Stomach (tissue), 9 donors: ENCODE measurements around the gene DBF4B. TPM values are rescaled to one million over a fixed set of nuclear protein-coding genes. Genes with fewer than 3 reads are reported as not detected.
A peak's percentile ranks its signal among the peaks of the same experiment; 100 is the strongest.

ENCODE experiments used
- DNase-seq, 2 donors: peaks; one replicate each; pipeline versions ENCODE4 v3.0.0 to v3.0.0-alpha.2; 2013 to 2019
- H3K27ac ChIP-seq, 5 donors: fragments of 200-600 bp in 4 of 5; sonication (generic) in 4 of 5; one replicate each; pipeline ENCODE4 v1.5.1; 2013 to 2019; ENCODE audit warnings: mild to moderate bottlenecking in 1 of 5, moderate library complexity in 1 of 5
- H3K27me3 ChIP-seq, 3 donors: fragments of 200-600 bp; sonication (generic); one replicate each; pipeline ENCODE4 v1.5.1; 2017 to 2019; ENCODE audit warnings: mixed run types in 1 of 3
- H3K36me3 ChIP-seq, 4 donors: fragments of 200-600 bp; sonication (generic); 1 replicate in 3 of 4; 2 replicates in 1 of 4; pipeline ENCODE4 v1.5.1; 2016 to 2019
- H3K4me1 ChIP-seq, 4 donors: fragments of 200-600 bp; sonication (generic); one replicate each; pipeline ENCODE4 v1.5.1; 2016 to 2019
- H3K4me3 ChIP-seq, 4 donors: fragments of 200-600 bp; sonication (generic) in 3 of 4; one replicate each; pipeline ENCODE4 v1.5.1; 2016 to 2019; ENCODE audit warnings: mild to moderate bottlenecking in 1 of 4
- H3K9me3 ChIP-seq, 4 donors: fragments of 200-600 bp; sonication (generic); one replicate each; pipeline ENCODE4 v1.5.1; 2016 to 2019
- CTCF ChIP-seq, 7 experiments: fragments of 450-650 bp in 4 of 7; fragments of 200-600 bp in 3 of 7; sonication (generic) in 3 of 7; IDR thresholded peaks; one replicate each; pipeline ENCODE4 v1.5.1; 2016 to 2019; ENCODE audit warnings: antibody characterized with exemption in 7 of 7, control low read depth in 2 of 7, mild to moderate bottlenecking in 1 of 7
- EP300 ChIP-seq: sonication (generic); formaldehyde crosslinking; IDR thresholded peaks from one replicate; pipeline ENCODE4 v1.6.1; 2017; ENCODE audit warnings: antibody characterized with exemption
- POLR2A ChIP-seq, 4 donors: fragments of 450-650 bp; IDR thresholded peaks; one replicate each; pipeline ENCODE4 v1.6.1; 2016; ENCODE audit warnings: antibody characterized with exemption in 4 of 4, control low read depth in 2 of 4, mild to moderate bottlenecking in 1 of 4, moderate library complexity in 1 of 4
- POLR2AphosphoS5 ChIP-seq, 3 donors: sonication (generic); formaldehyde crosslinking; IDR thresholded peaks; one replicate each; pipeline ENCODE4 v1.6.1; 2016; ENCODE audit warnings: antibody characterized with exemption in 3 of 3
- WGBS, 5 donors: extraction: QIAGEN DNeasy Blood & Tissue Kit in 3 of 5; methylation state at CpG; one replicate each; pipeline versions ENCODE4 v1.1.5 to v1.1.7; 2013 to 2018; 5-methylcytosine and 5-hydroxymethylcytosine counted together
- intact Hi-C: fragments of 100-400 bp; cut with DNase I; formaldehyde crosslinking; loops from one replicate; pipeline ENCODE4 v1.15.1; 2023; ENCODE audit warnings: low total_unique reads
- polyA plus RNA-seq, 3 donors: library from polyadenylated mRNA; stranded (reverse); fragments of 200-250 nt; gene quantifications; one replicate each; pipeline ENCODE4 v1.2.3, GENCODE V29; 2013
- total RNA-seq, 5 donors: library from RNA; depleted of rRNA; stranded (reverse); fragments of >200 nt; gene quantifications; one replicate each; pipeline versions ENCODE4 v1.1.0 to v1.2.3, GENCODE V29; 2014 to 2016
- donor health status: healthy with polysubstance abuse.
- donor health status: Bipolar disorder and iron deficiency.
- donor health status: healthy.

The DBF4B gene
- total and polyA plus RNA-seq, 8 donors: 0.76 to 5.0 (median 2.2) TPM; not detected in 1

GRCh38 chr17:44776628-44777393 is 68.3 kb downstream of the DBF4B start:
- Histone ChIP-seq H3K9me3 (no peaks in the 10 kb centered on the region), H3K4me1 (peaks cover 24 to 49% (median 37%) of the 10 kb centered on the region in 4 donors), H3K27me3 (peaks cover 0 to 41% (median 18%) of the 10 kb centered on the region in 3 donors), H3K4me3 (peak overlapping the region in 2 of 4 donors; percentile 55 to 57), H3K27ac (peak overlapping the region in 1 of 5 donors; percentile 82), H3K36me3 (no peaks in the 10 kb centered on the region)
- peak in 1 of 2 donors; percentile 8 for DNase-seq
- intact Hi-C loops: loop anchor here (5.0 to 10.0 kb wide), 2 partner anchors 85 to 248 kb away; no protein-coding TSS in a partner anchor
- 78 to 86% (median 81%) methylated on average over 17 to 19 of the region's 19 CpGs for WGBS, 5 donors
- TF ChIP-seq POLR2A (IDR thresholded peaks at IDR 0.05) (no peak), CTCF (IDR thresholded peaks at IDR 0.05) (no peak), POLR2AphosphoS5 (IDR thresholded peaks at IDR 0.05) (no peak), EP300 (no peak)

GRCh38 chr17:44777394-44778348 is 69.2 kb downstream of the DBF4B start:
- intact Hi-C loops: loop anchor here (5.0 to 10.0 kb wide), 2 partner anchors 85 to 247 kb away; no protein-coding TSS in a partner anchor
- Histone ChIP-seq H3K4me1 (peaks cover 24 to 58% (median 41%) of the 10 kb centered on the region in 4 donors), H3K27ac (no peak overlapping the region), H3K9me3 (no peaks in the 10 kb centered on the region), H3K36me3 (no peaks in the 10 kb centered on the region), H3K27me3 (peaks cover 0 to 32% (median 11%) of the 10 kb centered on the region in 3 donors), H3K4me3 (no peak overlapping the region)
- DNase-seq: peak in 1 of 2 donors; percentile 14
- TF ChIP-seq CTCF (IDR thresholded peaks at IDR 0.05): no peak
- no peak for TF ChIP-seq POLR2AphosphoS5 (IDR thresholded peaks at IDR 0.05)
- TF ChIP-seq EP300: no peak
- TF ChIP-seq POLR2A (IDR thresholded peaks at IDR 0.05): no peak
- WGBS, 5 donors: 83 to 91% (median 85%) methylated on average over 13 to 20 of the region's 20 CpGs

GRCh38 chr17:44778656-44779210 is 70.3 kb downstream of the DBF4B start:
- 18 to 37% (median 27%) methylated on average over 6 to 10 of the region's 10 CpGs for whole genome bisulfite sequencing, 5 donors
- H3K36me3 ChIP-seq: no peaks in the 10 kb centered on the region
- H3K27ac ChIP-seq: peak overlapping the region in 2 of 5 donors; percentile 40 to 72
- peaks cover 0 to 22% (median 4%) of the 10 kb centered on the region in 3 donors for H3K27me3 ChIP-seq
- peaks cover 28 to 59% (median 42%) of the 10 kb centered on the region in 4 donors for H3K4me1 ChIP-seq
- no peak for DNase-seq
- intact Hi-C loops: loop anchor here (5.0 to 10.0 kb wide), 2 partner anchors 84 to 246 kb away; no protein-coding TSS in a partner anchor
- TF ChIP-seq CTCF (IDR thresholded peaks at IDR 0.05) (no peak), EP300 (no peak), POLR2AphosphoS5 (IDR thresholded peaks at IDR 0.05) (no peak), POLR2A (IDR thresholded peaks at IDR 0.05) (no peak)
- peak overlapping the region in 3 of 4 donors; percentile 34 to 39 (median 34) for H3K4me3 ChIP-seq
- H3K9me3 ChIP-seq: no peaks in the 10 kb centered on the region
